ENCODE results near the gene OSMR. TPM values are rescaled to one million over a fixed set of nuclear protein-coding genes. Genes with fewer than 3 reads are reported as not detected.

The OSMR gene
- total RNA-seq, 4 donors from 2014 or later = 9.2 to 40.2 (median 26.8) TPM

- Histone ChIP-seq H3K27me3 (no peaks in the 10 kb centered on the region), H3K4me3 (no peak overlapping the region), H3K27ac (no peak overlapping the region), H3K9me3 (peaks cover 0 to 6% (median 0%) of the 10 kb centered on the region in 3 donors), H3K36me3 (peaks cover 0 to 31% (median 0%) of the 10 kb centered on the region in 3 donors), H3K4me1 (peaks cover 0 to 12% (median 2%) of the 10 kb centered on the region in 3 donors)
- 89 to 97% methylated on average over 4 of the region's 4 CpGs for WGBS, 2 donors
- TF ChIP-seq CTCF (IDR thresholded peaks at IDR 0.05) (no peak), POLR2A (IDR thresholded peaks at IDR 0.05) (no peak)
- intact Hi-C loops (cut with DNase I) = loop anchor here (10.0 kb wide), 1 partner anchor 91 kb away; no protein-coding TSS in a partner anchor
- no peak for DNase-seq
Observed at GRCh38 chr5:38823503-38823902, 22.3 kb upstream of the OSMR start.

- no peaks in the 10 kb centered on the region for H3K27me3 ChIP-seq
- H3K4me1 ChIP-seq = peaks cover 0 to 12% (median 2%) of the 10 kb centered on the region in 3 donors
- H3K36me3 ChIP-seq = peaks cover 0 to 31% (median 0%) of the 10 kb centered on the region in 3 donors
- WGBS, 2 donors = 60 to 67% methylated on average over 5 of the region's 5 CpGs
- intact Hi-C loops (cut with DNase I) = loop anchor here (10.0 kb wide), 1 partner anchor 90 kb away; no protein-coding TSS in a partner anchor
- no peak for DNase-seq
- no peak for TF ChIP-seq POLR2A (IDR thresholded peaks at IDR 0.05)
- TF ChIP-seq CTCF (IDR thresholded peaks at IDR 0.05) = no peak
- no peak overlapping the region for H3K27ac ChIP-seq
- H3K9me3 ChIP-seq = peaks cover 0 to 6% (median 0%) of the 10 kb centered on the region in 3 donors
- H3K4me3 ChIP-seq = no peak overlapping the region
Observed at GRCh38 chr5:38824821-38825220, 21.0 kb upstream of the OSMR start.

- H3K9me3 ChIP-seq = peaks cover 0 to 6% (median 0%) of the 10 kb centered on the region in 3 donors
- H3K4me1 ChIP-seq = peaks cover 0 to 18% (median 5%) of the 10 kb centered on the region in 3 donors
- intact Hi-C loops (cut with DNase I) = loop anchor here (10.0 kb wide), 1 partner anchor 89 kb away; no protein-coding TSS in a partner anchor
- no peak overlapping the region for H3K4me3 ChIP-seq
- no peaks in the 10 kb centered on the region for H3K27me3 ChIP-seq
- peaks cover 0 to 31% (median 0%) of the 10 kb centered on the region in 3 donors for H3K36me3 ChIP-seq
- no peak for DNase-seq
- TF ChIP-seq POLR2A (IDR thresholded peaks at IDR 0.05) = no peak
- TF ChIP-seq CTCF (IDR thresholded peaks at IDR 0.05) = no peak
- WGBS, 2 donors = 36 to 58% methylated on average over 1 of the region's 1 CpG
- H3K27ac ChIP-seq = peak overlapping the region in 1 of 4 donors; percentile 22
Observed at GRCh38 chr5:38825494-38825893, 20.3 kb upstream of the OSMR start.

- DNase-seq = no peak
- WGBS, 2 donors = 40 to 64% methylated on average over 3 to 4 of the region's 4 CpGs
- intact Hi-C loops (cut with DNase I) = loop anchor here (10.0 kb wide), 1 partner anchor 87 kb away; no protein-coding TSS in a partner anchor
Observed at GRCh38 chr5:38827525-38827924, 18.3 kb upstream of the OSMR start.

More at GRCh38 chr5:38827525-38827924, 18.3 kb upstream of the OSMR start:
- Histone ChIP-seq H3K4me3 (no peak overlapping the region), H3K36me3 (peaks cover 0 to 18% (median 0%) of the 10 kb centered on the region in 3 donors), H3K27ac (no peak overlapping the region), H3K27me3 (no peaks in the 10 kb centered on the region), H3K9me3 (peaks cover 0 to 1% (median 0%) of the 10 kb centered on the region in 3 donors), H3K4me1 (peaks cover 6 to 38% (median 11%) of the 10 kb centered on the region in 3 donors)
- TF ChIP-seq POLR2A (IDR thresholded peaks at IDR 0.05) = no peak
- no peak for TF ChIP-seq CTCF (IDR thresholded peaks at IDR 0.05)

All from esophagus squamous epithelium (tissue), 5 donors.